HPDE6-E6E7 (cell line): ENCODE results near the gene CFP.
"Not testable (repeated sequence)": the region's sequence is repeated elsewhere in the genome, so short reads cannot be mapped to it uniquely, and the experiment has no call there.

ENCODE experiments used
- DNase-seq: peaks from one replicate; pipeline ENCODE4 v3.0.0; 2011; ENCODE audit warnings: missing footprints; ENCODE audit errors: extremely low spot score

Gene CFP

GRCh38 chrX:47629419-47630200 lies at the start of gene CFP:
CFP (minus strand) TSS chrX:47629930; CDS start chrX:47629844, 86 bp downstream.
- no peak for DNase-seq

DNA sequence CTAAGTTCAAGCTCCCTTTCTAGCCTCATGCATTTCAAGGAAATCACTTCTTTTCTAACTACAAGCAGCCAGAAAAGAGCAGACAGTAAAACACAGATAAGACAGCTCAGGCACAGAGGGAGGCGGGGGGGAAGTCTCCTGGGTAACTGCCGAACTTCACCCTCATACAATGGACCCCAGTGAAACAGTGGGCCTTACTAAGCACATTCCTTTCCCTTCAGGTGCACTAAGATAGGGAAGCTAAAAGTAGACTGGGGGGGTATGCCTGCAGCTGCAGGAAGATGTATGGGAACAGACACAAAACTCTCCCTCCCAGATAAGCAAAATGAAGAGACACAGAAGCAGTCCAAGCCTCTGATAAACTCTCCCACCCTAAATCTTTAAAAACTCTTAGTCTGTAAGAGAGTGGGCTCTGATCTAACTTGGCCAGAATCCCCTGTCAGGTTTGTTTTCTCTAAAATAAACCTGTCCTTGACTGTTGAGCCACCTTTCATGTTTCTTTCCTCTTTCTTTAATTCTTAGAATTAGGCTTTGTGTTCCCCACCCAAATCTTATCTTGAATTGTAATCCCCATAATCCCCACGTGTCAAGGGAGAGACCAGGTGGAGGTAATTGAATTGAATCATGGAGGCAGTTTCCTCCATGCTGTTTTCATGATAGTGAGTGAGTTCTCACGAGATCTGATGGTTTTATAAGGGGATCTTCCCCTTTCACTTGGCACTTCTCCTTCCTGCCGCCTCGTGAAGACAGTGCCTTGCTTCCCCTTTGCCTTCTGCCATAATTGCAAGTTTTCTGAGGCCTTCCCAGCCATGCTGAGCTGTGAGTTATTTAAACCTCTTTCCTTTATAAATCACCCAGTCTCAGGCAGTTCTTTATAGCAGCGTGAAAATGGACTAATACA lies 46.5 kb upstream of the CFP start:
- not testable (repeated sequence) for DNase-seq

DNA sequence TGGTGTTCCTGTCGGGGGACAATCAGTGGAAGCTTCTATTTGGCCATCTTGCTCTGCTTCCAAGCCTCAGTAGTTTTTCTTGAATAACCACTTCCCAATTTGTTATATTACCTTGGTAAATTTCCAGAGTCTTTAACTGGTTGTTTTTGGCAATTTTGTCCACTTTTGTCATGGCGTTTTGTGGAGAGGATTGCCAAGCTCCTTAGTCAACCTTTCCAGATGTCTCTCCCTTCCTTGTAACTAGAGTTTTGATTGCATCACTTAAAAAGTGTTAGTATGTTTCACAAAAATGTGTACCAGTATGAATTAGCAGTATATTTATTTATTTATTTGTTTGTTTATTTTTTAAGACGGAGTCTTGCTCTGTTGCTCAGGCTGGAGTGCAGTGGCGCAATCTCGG lies 45.0 kb upstream of the CFP start:
- DNase-seq: no peak

GRCh38 chrX:47665797-47666196 lies 36.1 kb upstream of the CFP start:
- DNase-seq: not testable (repeated sequence)

DNA sequence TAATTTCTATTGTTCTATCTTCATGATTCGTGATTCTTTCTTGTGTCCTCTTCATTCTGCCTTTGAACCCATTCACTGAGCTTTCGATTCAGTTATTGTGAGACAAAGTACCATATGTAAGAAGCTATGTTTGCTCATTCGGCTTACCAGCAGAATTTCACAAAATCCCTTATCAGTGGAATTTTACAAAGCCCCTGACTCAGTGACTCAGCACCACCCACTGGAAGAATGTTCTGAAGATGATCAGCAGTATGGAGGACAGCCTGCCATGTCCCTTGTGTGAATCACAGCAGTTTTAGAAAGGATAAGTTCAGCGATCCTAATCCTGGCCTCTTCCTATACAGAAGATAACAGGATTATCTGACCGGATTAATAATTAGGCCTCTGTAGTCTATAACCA lies 35.0 kb upstream of the CFP start:
- no peak for DNase-seq

GRCh38 chrX:47662144-47662657 lies 32.5 kb upstream of the CFP start:
- DNase-seq: no peak

- no peak for DNase-seq
These were observed 31.8 kb upstream of the CFP start for GRCh38 chrX:47661539-47661938.

DNA sequence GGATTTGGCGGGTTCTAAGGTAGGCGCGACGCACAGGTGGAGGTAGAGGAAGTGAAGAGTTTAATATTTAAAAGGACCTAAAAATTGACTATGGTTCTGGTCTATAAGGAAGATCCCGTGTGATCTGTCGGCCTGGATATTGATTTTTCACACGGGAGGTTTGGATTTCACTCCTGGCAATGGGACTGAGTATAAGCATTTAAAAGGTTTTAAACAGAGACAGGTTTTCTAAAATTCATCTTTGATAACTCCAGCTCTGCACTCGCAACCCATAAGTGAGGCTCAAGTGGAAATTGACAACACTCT lies 29.6 kb upstream of the CFP start:
- no peak for DNase-seq

DNA sequence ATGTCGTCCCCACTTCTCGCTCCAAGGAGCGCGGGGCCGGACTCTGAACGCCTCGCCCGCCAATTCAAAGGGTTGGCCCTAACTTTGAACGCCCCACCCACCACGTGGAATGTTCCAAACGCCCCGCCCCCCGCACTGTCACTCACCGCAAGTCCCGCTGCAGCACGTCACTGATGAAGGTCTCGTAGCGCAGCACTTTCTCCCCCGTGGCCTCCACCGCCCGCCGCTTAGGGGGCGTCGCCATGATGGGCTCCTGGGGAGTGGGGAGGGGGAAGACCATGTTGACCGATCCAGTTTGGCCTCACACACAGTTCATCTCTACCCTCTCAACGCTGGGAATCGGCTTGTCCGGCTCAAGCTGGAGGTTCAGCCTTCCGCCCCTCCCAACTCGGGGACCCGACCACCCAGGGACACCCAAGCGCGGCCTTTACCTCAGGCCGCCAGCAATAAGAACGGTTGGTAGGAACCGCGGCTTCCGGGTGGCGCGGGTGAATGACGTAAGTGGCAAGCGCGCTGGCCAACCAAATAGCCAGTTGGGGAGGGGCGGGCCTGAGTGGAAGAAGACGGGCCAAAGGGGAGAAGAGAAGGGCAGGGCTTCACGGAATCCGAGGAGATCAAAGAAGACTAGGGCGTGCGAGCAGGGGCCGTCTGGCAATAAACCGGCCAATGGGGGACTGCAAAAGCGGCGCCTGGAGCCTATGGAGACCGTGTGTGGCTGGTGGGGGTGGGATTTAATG lies 29.1 kb upstream of the CFP start, which contains the start of gene UXT:
Gene UXT, minus strand, starts transcription at position 497 of the 737 bp plus-strand sequence. Its CDS starts 253 bp downstream, at position 244.
- DNase-seq: peak; percentile 60

DNA sequence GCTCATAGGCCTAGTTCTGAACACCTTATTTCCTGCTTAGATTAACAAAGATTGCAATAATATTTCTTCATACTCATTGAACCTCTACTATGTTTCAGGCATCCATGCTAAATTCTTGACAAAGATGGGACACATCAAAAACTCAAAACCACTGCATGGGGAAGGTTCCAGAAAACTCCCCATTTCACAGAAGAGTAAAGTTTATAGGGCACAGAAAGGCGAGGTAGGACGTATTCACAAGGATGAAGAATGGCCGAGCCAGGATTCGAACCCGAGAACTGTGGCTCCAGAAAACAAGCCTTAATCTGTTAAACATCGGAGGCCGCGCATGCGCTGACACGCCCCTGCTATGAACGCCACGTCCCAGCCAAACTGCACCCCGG lies 28.6 kb upstream of the CFP start:
- peak; percentile 73 for DNase-seq

DNA sequence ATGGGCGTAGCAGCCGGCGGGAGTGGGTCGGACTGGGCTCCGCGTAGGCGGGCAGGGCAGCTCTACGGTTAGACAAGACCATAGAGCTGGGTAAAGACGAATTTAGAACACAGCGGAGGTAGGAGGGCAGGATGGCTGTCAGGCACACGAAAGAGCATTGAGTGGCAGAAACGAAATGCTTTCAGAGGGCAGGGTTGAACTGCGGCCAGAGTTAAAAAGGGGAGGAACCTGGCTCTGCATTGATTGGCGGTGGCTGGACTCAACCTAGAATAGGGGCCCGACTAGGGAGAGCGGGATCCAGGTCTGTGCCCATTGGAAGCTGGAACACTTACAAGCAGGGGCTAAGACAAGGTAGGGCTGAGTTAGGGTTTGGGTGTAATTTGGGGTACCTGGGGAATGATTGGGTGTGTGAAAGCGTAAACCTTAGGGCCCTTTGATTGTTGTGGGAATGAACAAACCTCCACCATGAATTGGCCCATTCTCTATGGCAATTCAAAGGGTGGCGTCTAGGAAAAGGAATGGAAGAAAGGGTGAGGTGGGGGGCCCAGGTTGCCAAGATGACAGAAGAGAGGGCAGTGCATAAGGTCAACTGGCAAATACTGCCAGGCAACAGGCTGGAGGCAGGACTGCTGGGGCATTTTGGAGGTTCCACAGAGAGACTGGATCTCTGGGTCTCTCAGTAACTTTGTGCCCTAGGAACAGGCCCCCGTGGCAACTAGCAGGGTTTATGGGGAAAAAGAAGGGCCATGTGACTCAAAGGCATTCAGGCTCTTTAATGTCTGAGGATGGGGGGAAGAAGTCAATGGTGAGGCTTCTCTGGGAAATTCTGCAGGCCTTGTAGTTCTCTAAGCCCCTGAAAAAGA lies 21.5 kb upstream of the CFP start:
- no peak for DNase-seq

DNA sequence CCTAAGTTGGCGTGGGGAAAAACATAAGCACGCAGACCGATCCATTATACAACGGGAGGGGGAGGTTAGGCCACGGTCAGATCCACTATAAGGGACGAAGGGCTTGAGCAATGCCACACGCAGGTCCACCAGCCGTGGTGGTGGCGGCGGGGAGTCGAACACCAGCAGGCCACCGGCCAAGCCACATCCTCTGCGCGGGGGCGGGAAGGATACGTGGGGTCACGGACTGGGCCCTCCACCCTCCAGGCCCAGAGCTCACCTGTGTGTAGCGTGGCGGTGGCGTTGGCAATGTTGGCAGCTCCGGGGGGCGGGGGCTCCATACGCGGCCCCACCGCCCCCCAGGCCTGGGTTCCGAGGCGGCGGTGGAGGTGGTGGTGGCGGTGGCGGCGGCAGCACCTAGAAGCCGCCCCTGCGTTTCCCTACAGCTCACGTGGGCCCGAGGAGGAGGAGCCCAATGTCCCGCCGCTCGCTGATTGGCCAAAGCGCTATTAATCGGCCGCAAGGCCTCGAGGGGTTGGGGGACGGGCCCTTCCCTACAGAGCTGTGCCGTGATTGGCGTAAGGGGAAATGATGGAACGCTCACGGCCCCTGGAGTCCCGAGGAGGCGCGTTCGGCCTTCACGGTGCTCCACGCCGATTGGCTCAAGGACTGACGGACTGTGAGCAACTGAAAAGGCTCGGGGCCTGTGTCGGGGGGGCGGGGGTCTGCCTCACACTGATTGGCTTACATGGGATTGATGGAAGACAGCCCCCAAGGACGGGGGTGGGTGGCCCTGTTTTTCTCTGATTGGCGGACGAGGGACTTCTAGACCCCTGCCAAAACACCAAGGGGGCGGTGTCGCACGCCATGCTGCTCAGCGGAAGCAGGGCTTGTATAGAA lies 20.7 kb upstream of the CFP start, which contains the start of gene ELK1:
Gene ELK1, minus strand, starts transcription at position 400 of the 879 bp plus-strand sequence. CDS start 9,122 bp downstream, outside the sequence.
- peak; percentile 83 for DNase-seq

- no peak for DNase-seq
These were observed 20.0 kb upstream of the CFP start for GRCh38 chrX:47649781-47650163.

DNA sequence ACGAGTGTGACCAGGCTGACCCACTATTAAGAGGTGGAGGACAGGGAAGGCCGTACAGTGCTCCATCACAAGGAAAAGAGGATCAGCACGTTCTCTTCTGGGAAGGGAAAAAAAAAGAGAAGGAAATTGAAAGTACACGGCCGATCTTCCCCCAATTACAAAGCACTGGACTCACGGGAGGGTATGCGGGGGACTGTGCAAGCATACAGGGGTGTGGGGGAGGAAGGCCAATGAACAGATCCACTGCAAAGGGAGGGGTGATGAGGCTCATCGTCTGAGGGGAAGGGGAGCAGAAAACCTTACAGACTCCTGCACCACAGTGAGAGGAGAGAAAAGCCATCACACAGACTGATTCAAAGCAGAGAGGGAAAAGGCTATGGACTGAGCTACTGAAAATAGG lies 19.5 kb upstream of the CFP start:
- DNase-seq: no peak

- no peak for DNase-seq
These were observed 18.6 kb upstream of the CFP start for GRCh38 chrX:47648376-47648775.

DNA sequence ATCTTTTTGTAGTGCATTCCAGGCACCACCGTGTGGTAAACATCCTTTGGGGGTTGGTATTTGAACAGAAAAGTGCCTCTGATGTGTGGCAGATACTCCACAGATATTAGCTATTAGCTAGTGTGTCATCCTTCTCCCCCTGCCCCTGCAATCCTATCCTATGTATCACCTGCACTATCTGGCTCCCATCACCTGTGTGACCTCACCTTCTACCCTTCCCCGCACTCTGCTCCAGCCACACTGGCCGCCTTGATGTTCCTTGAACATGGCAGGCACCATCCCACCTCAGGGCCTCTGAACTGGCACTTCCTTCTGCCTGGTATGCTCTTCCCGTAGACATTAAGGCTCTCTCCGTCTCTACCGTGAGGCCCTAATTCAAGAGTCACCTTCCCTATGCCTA lies 16.9 kb upstream of the CFP start:
- DNase-seq: no peak

- no peak for DNase-seq
These were observed 15.8 kb upstream of the CFP start for GRCh38 chrX:47645530-47645929.

GRCh38 chrX:47644557-47645091 lies 14.9 kb upstream of the CFP start:
- no peak for DNase-seq

DNA sequence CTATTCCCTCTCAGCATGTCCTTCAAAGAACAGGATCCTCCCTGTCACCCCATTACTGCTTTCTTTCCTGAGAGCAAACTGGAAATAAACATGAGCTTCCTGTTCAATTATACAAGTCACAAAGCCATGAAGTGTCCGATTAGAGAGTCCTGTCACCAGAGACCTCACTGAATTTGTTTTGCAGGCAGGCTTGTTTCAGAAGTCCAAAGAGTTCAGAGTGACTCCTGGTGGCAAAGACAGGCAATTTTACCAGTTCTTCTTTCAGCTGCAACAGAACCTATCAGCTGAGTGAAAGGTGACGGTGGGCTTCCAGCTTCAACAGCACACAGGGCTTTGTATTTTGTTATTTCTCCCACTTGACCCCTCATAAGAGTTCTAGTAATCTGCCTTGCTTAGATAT lies 14.2 kb upstream of the CFP start:
- no peak for DNase-seq

DNA sequence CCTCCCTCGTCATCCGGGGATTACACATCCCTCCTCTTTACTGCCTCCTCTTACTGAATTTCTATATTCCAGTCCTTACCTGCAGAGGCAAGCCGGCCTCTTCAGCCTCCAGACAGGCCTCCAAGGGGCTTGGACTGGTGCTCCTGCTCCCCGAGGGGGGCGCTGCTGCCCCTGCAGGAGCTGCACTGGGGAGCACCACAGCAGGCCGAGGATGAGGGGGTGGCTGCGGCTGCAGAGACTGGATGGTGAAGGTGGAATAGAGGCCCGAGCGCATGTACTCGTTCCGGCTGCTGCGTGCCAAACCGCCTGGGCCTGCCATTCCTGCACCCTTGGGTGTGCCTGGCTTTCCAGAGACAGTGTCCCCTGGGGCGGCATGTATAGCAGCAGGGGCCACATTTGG lies 9.1 kb upstream of the CFP start:
- DNase-seq: no peak
